Esophagus muscularis mucosa (tissue), 4 donors: ENCODE data around the gene MAP3K3. TPM values are rescaled to one million over a fixed set of nuclear protein-coding genes. Genes with fewer than 3 reads are reported as not detected.

Experiments
- DNase-seq: peaks from one replicate; pipeline ENCODE4 v3.0.0-alpha.2; 2017; ENCODE audit errors: extremely low spot score
- H3K27ac ChIP-seq, 4 donors: fragments of 200-600 bp; sonication (generic); replicated peaks in 1 of 4; 1 replicate in 3 of 4; 2 replicates in 1 of 4; pipeline ENCODE4 v1.5.1; 2016 to 2019; ENCODE audit warnings: mild to moderate bottlenecking in 1 of 4
- H3K27me3 ChIP-seq, 4 donors: fragments of 200-600 bp; sonication (generic); one replicate each; pipeline versions ENCODE4 v1.5.1 to v1.6.0; 2016 to 2019
- H3K36me3 ChIP-seq, 4 donors: fragments of 200-600 bp; sonication (generic); one replicate each; pipeline ENCODE4 v1.5.1; 2016 to 2019
- H3K4me1 ChIP-seq, 4 donors: fragments of 200-600 bp; sonication (generic); one replicate each; pipeline ENCODE4 v1.5.1; 2016 to 2019
- H3K4me3 ChIP-seq, 4 donors: fragments of 200-600 bp; sonication (generic); 1 replicate in 2 of 4; 2 replicates in 2 of 4; pipeline ENCODE4 v1.5.1; 2016 to 2019; ENCODE audit warnings: mild to moderate bottlenecking in 4 of 4, moderate library complexity in 1 of 4
- H3K9me3 ChIP-seq, 4 donors: fragments of 200-600 bp; sonication (generic); 1 replicate in 3 of 4; 2 replicates in 1 of 4; pipeline ENCODE4 v1.5.1; 2016 to 2019
- CTCF ChIP-seq, 3 experiments: fragments of 200-600 bp in 2 of 3; fragments of 450-650 bp in 1 of 3; sonication (generic) in 2 of 3; IDR thresholded peaks; one replicate each; pipeline ENCODE4 v1.5.1; 2017 to 2019; ENCODE audit warnings: antibody characterized with exemption in 3 of 3, mild to moderate bottlenecking in 2 of 3, moderate library complexity in 1 of 3
- EP300 ChIP-seq: sonication (generic); formaldehyde crosslinking; IDR thresholded peaks from one replicate; pipeline ENCODE4 v1.6.1; 2017; ENCODE audit warnings: antibody characterized with exemption
- POLR2A ChIP-seq: fragments of 450-650 bp; IDR thresholded peaks from one replicate; pipeline ENCODE4 v1.6.1; 2017; ENCODE audit warnings: antibody characterized with exemption, moderate library complexity, mild to moderate bottlenecking, low read depth
- POLR2AphosphoS5 ChIP-seq, 2 donors: sonication (generic); formaldehyde crosslinking; IDR thresholded peaks; one replicate each; pipeline ENCODE4 v1.6.1; 2017; ENCODE audit warnings: antibody characterized with exemption in 2 of 2
- WGBS: methylation state at CpG from one replicate; pipeline ENCODE4 v1.1.5; 2018; 5-methylcytosine and 5-hydroxymethylcytosine counted together
- intact Hi-C: fragments of 100-400 bp; cut with DNase I; formaldehyde crosslinking; loops from one replicate; pipeline ENCODE4 v1.15.1; 2023
- total RNA-seq, 4 donors: library from RNA; depleted of rRNA; stranded (reverse); fragments of >200 nt; gene quantifications; one replicate each; pipeline versions ENCODE4 v1.1.0 to v1.2.1, GENCODE V29; 2016

The MAP3K3 gene
- total RNA-seq: 100 to 1,000 TPM in 1 of 4 donors, 10 to 100 TPM in 3; 67.7 to 132 (median 86.6) TPM

- Histone ChIP-seq H3K4me3 (peak within 1 kb of the TSS; percentile 85 to 96 (median 88)), H3K27ac (peak within 1 kb of the TSS; percentile 85 to 91 (median 89)), H3K36me3 (no peaks in the 10 kb centered on the region), H3K27me3 (no peaks in the 10 kb centered on the region), H3K9me3 (no peaks in the 10 kb centered on the region), H3K4me1 (peaks cover 37 to 44% (median 42%) of the 10 kb centered on the region in 4 donors)
- TF ChIP-seq CTCF (IDR thresholded peaks at IDR 0.05) (peak in 2 of 3 experiments; percentile 21 to 30), EP300 (no peak), POLR2AphosphoS5 (IDR thresholded peaks at IDR 0.05) (peak; percentile 77 to 91), POLR2A (no peak)
- under 1% methylated on average over 48 of the region's 75 CpGs for WGBS
- intact Hi-C loops: loop anchor here (5.0 kb wide), 1 partner anchor 80 kb away; the partner anchor contains the start of gene LIMD2
- peak; percentile 100 for DNase-seq
Measured at GRCh38 chr17:63621684-63622573, at the start of gene MAP3K3. Gene MAP3K3, plus strand, starts transcription at chr17:63622417. Its CDS starts 343 bp downstream, at chr17:63622760.

GRCh38 chr17:63573634-63574033 is 48.6 kb upstream of the MAP3K3 start:
- no peaks in the 10 kb centered on the region for H3K27me3 ChIP-seq
- no peak overlapping the region for H3K27ac ChIP-seq
- 86% methylated on average over 5 of the region's 5 CpGs for WGBS
- H3K36me3 ChIP-seq: peaks cover 0 to 12% (median 2%) of the 10 kb centered on the region in 4 donors
- peaks cover 0 to 6% (median 3%) of the 10 kb centered on the region in 4 donors for H3K4me1 ChIP-seq
- DNase-seq: no peak
- TF ChIP-seq POLR2AphosphoS5 (IDR thresholded peaks at IDR 0.05): no peak
- peak in 2 of 3 experiments; percentile 13 to 25 for TF ChIP-seq CTCF (IDR thresholded peaks at IDR 0.05)
- intact Hi-C loops: no loop called here
- H3K4me3 ChIP-seq: no peak overlapping the region
- no peaks in the 10 kb centered on the region for H3K9me3 ChIP-seq

GRCh38 chr17:63578027-63578768 is 44.0 kb upstream of the MAP3K3 start:
- no peak for DNase-seq
- no peak for TF ChIP-seq POLR2A
- no peak for TF ChIP-seq EP300
- peaks cover 0 to 6% (median 0%) of the 10 kb centered on the region in 4 donors for H3K4me1 ChIP-seq
- no peaks in the 10 kb centered on the region for H3K27me3 ChIP-seq
- WGBS: 85% methylated on average over 7 of the region's 7 CpGs
- H3K9me3 ChIP-seq: no peaks in the 10 kb centered on the region
- peaks cover 5 to 44% (median 41%) of the 10 kb centered on the region in 4 donors for H3K36me3 ChIP-seq
- H3K27ac ChIP-seq: no peak overlapping the region
- intact Hi-C loops: no loop called here
- no peak overlapping the region for H3K4me3 ChIP-seq

GRCh38 chr17:63578769-63579111 is 43.5 kb upstream of the MAP3K3 start:
- H3K27ac ChIP-seq: no peak overlapping the region
- TF ChIP-seq POLR2A: no peak
- no peak for TF ChIP-seq POLR2AphosphoS5 (IDR thresholded peaks at IDR 0.05)
- TF ChIP-seq CTCF (IDR thresholded peaks at IDR 0.05): no peak
- TF ChIP-seq EP300: no peak
- no peaks in the 10 kb centered on the region for H3K27me3 ChIP-seq
- peaks cover 0 to 6% (median 0%) of the 10 kb centered on the region in 4 donors for H3K4me1 ChIP-seq
- 84% methylated on average over 5 of the region's 5 CpGs for WGBS
- H3K9me3 ChIP-seq: no peaks in the 10 kb centered on the region
- no peak for DNase-seq
- intact Hi-C loops: no loop called here
- H3K36me3 ChIP-seq: peaks cover 10 to 49% (median 46%) of the 10 kb centered on the region in 4 donors
- no peak overlapping the region for H3K4me3 ChIP-seq

GRCh38 chr17:63579633-63580032 is 42.6 kb upstream of the MAP3K3 start:
- Histone ChIP-seq H3K9me3 (no peaks in the 10 kb centered on the region), H3K4me3 (no peak overlapping the region), H3K36me3 (peaks cover 19 to 58% (median 55%) of the 10 kb centered on the region in 4 donors), H3K4me1 (peaks cover 0 to 6% (median 0%) of the 10 kb centered on the region in 4 donors), H3K27me3 (no peaks in the 10 kb centered on the region), H3K27ac (no peak overlapping the region)
- no peak for TF ChIP-seq POLR2A
- no peak for TF ChIP-seq POLR2AphosphoS5 (IDR thresholded peaks at IDR 0.05)
- TF ChIP-seq EP300: no peak
- TF ChIP-seq CTCF (IDR thresholded peaks at IDR 0.05): no peak
- intact Hi-C loops: no loop called here
- DNase-seq: no peak
- WGBS: 75% methylated on average over 11 of the region's 11 CpGs
